Measurements from ENCODE around the gene B4GALNT3. TPM values are rescaled to one million over a fixed set of nuclear protein-coding genes. Genes with fewer than 3 reads are reported as not detected.

B4GALNT3 gene
- total RNA-seq, 2 experiments from 2014 or later = 3.4 to 5.4 TPM

- Histone ChIP-seq H3K27ac (ENCODE audit: low read depth, low read length, poor library complexity, severe bottlenecking) (no peak overlapping the region), H3K79me2 (ENCODE audit: insufficient read depth, low read depth, low read length) (no peaks in the 10 kb centered on the region), H3K36me3 (ENCODE audit: insufficient read depth, low read length) (no peaks in the 10 kb centered on the region), H3K4me3 (ENCODE audit: low read depth, low read length, poor library complexity, severe bottlenecking) (no peak overlapping the region), H3K9me3 (ENCODE audit: low read length) (no peaks in the 10 kb centered on the region), H2AFZ (ENCODE audit: low read length) (no peak overlapping the region), H4K20me1 (ENCODE audit: insufficient read depth, low read length) (no peaks in the 10 kb centered on the region), H3K4me2 (ENCODE audit: low read length) (no peak overlapping the region), H3K4me1 (ENCODE audit: insufficient read depth, low read length, poor library complexity, severe bottlenecking) (peaks cover 22% of the 10 kb centered on the region), H3K9me2 (ENCODE audit: insufficient read depth, low read length) (no peaks in the 10 kb centered on the region)
- intact Hi-C loops (cut with micrococcal nuclease; ENCODE audit: unreplicated experiment) = loop anchor here (10.0 kb wide), 2 partner anchors 103 to 523 kb away; no protein-coding TSS in a partner anchor
- ChIA-PET CTCF (ENCODE audit: unreplicated experiment) (no interaction called here), POLR2A (interaction anchor here (0.7 to 1.0 kb wide), 4 partner anchors 34 to 244 kb away, joined by 3 to 7 read pairs (median 4); no protein-coding TSS in a partner anchor)
- DNase-seq (ENCODE audit: low spot score) = no peak
- no TSS peak for BruUV-seq (replicated peaks)
- no peak for TF ChIP-seq EZH2phosphoT487 (IDR thresholded peaks at IDR 0.05; ENCODE audit: borderline replicate concordance, low read depth, low read length)
- TF ChIP-seq CTCF (conservative IDR thresholded peaks at IDR 0.05; ENCODE audit: low read length) = no peak
Observed at GRCh38 chr12:571795-572531, 112.2 kb downstream of the B4GALNT3 start.

DNA sequence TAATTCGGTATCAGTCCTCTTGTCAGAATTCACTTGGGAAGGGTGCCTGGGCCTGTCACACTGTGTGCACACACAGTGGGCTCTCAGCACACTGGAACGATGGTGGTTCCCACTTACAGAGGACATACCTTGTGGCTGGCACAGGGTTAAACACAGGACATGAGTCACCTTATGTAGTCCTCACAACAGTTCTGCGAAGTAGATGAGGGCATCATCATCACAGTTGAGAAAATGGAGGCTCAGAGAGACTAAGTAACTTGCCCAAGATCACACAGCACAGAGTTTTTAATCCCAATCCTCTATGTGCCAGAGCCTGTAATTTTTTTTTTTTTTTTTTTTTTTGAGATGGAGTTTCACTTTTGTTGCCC is 112.8 kb downstream of the B4GALNT3 start:
- intact Hi-C loops (cut with micrococcal nuclease; ENCODE audit: unreplicated experiment) = loop anchor here (10.0 kb wide), 2 partner anchors 102 to 522 kb away; no protein-coding TSS in a partner anchor

More for the DNA sequence above, 112.8 kb downstream of the B4GALNT3 start:
- no peaks in the 10 kb centered on the region for H3K79me2 ChIP-seq (ENCODE audit: insufficient read depth, low read depth, low read length)
- CTCF ChIA-PET (ENCODE audit: unreplicated experiment) = no interaction called here
- no peaks in the 10 kb centered on the region for H4K20me1 ChIP-seq (ENCODE audit: insufficient read depth, low read length)
- no peak overlapping the region for H3K27ac ChIP-seq (ENCODE audit: low read depth, low read length, poor library complexity, severe bottlenecking)
- H3K9me2 ChIP-seq (ENCODE audit: insufficient read depth, low read length) = no peaks in the 10 kb centered on the region
- no peak overlapping the region for H2AFZ ChIP-seq (ENCODE audit: low read length)
- no peak for TF ChIP-seq CTCF (conservative IDR thresholded peaks at IDR 0.05; ENCODE audit: low read length)
- TF ChIP-seq EZH2phosphoT487 (IDR thresholded peaks at IDR 0.05; ENCODE audit: borderline replicate concordance, low read depth, low read length) = no peak
- no peak overlapping the region for H3K4me3 ChIP-seq (ENCODE audit: low read depth, low read length, poor library complexity, severe bottlenecking)
- H3K9me3 ChIP-seq (ENCODE audit: low read length) = no peaks in the 10 kb centered on the region
- H3K4me2 ChIP-seq (ENCODE audit: low read length) = no peak overlapping the region
- no TSS peak for BruUV-seq (replicated peaks)
- H3K36me3 ChIP-seq (ENCODE audit: insufficient read depth, low read length) = no peaks in the 10 kb centered on the region
- POLR2A ChIA-PET = interaction anchor here (0.7 to 1.0 kb wide), 3 partner anchors 34 to 244 kb away, joined by 3 to 7 read pairs (median 4); no protein-coding TSS in a partner anchor
- peaks cover 22% of the 10 kb centered on the region for H3K4me1 ChIP-seq (ENCODE audit: insufficient read depth, low read length, poor library complexity, severe bottlenecking)
- DNase-seq (ENCODE audit: low spot score) = no peak

All from OCI-LY7 (cell line).